Panc1 (cell line): ENCODE data around the gene IMPG1.

Experiments used
- REST ChIP-seq, 2 experiments: IDR thresholded peaks; 2 replicates each; pipeline ENCODE4 v1.6.1; 2011 to 2012; ENCODE audit warnings: low read depth in 2 of 2, control low read depth in 1 of 2, low read length in 1 of 2, mild to moderate bottlenecking in 1 of 2, moderate library complexity in 1 of 2; ENCODE audit not compliant: insufficient read depth in 1 of 2
- TF ChIP-seq, protein P1 (sequence below): fragments of 450-650 bp; IDR thresholded peaks from 2 replicates; pipeline ENCODE4 v1.5.1; 2017; ENCODE audit warnings: mild to moderate bottlenecking

DNA sequence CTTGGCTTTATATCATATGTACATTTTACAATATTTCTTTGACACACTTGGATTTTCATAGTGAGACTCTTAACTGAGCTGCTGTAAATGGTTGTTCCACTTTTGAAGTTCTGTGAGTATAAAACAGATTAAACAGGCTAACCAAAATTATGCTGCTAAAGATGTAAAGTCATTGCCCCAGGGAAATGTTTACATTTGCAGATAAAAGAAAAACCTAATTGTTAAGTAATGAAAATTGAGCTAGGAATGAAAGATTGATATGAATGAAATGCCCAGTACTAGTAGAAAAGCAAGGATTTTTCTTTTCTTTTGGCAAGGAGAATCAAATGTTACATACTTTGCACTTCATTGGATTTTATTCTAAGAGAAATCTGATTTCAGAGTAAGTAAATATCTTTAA is 159.4 kb downstream of the IMPG1 start:
- TF ChIP-seq, protein P1, sequence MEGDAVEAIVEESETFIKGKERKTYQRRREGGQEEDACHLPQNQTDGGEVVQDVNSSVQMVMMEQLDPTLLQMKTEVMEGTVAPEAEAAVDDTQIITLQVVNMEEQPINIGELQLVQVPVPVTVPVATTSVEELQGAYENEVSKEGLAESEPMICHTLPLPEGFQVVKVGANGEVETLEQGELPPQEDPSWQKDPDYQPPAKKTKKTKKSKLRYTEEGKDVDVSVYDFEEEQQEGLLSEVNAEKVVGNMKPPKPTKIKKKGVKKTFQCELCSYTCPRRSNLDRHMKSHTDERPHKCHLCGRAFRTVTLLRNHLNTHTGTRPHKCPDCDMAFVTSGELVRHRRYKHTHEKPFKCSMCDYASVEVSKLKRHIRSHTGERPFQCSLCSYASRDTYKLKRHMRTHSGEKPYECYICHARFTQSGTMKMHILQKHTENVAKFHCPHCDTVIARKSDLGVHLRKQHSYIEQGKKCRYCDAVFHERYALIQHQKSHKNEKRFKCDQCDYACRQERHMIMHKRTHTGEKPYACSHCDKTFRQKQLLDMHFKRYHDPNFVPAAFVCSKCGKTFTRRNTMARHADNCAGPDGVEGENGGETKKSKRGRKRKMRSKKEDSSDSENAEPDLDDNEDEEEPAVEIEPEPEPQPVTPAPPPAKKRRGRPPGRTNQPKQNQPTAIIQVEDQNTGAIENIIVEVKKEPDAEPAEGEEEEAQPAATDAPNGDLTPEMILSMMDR = no peak
- TF ChIP-seq REST (IDR thresholded peaks at IDR 0.05; ENCODE audit: insufficient read depth in 1 of 2, low read depth in 2 of 2, low read length in 1 of 2) = no peak
